Ishikawa (cell line): Measurements from ENCODE around the gene ZNF280B.

Experiments used
- CREB1 ChIP-seq: IDR thresholded peaks from 2 replicates; pipeline ENCODE4 v1.6.1; 2012; ENCODE audit warnings: low read depth
- EGR1 ChIP-seq: IDR thresholded peaks from 2 replicates; pipeline ENCODE4 v1.6.1; 2012
- FOXM1 ChIP-seq: IDR thresholded peaks from 2 replicates; pipeline ENCODE4 v1.6.1; 2012; ENCODE audit warnings: low read depth, borderline replicate concordance
- NFIC ChIP-seq: IDR thresholded peaks from 2 replicates; pipeline ENCODE4 v1.6.1; 2012
- RAD21 ChIP-seq: IDR thresholded peaks from 2 replicates; pipeline ENCODE4 v1.6.1; 2012; ENCODE audit warnings: low read depth
- REST ChIP-seq: IDR thresholded peaks from 2 replicates; pipeline ENCODE4 v1.6.1; 2012; ENCODE audit warnings: low read depth, mild to moderate bottlenecking
- TAF1 ChIP-seq: IDR thresholded peaks from 2 replicates; pipeline ENCODE4 v1.6.1; 2012; ENCODE audit warnings: low read depth, mild to moderate bottlenecking
- YY1 ChIP-seq: IDR thresholded peaks from 2 replicates; pipeline ENCODE4 v1.6.1; 2012; ENCODE audit warnings: low read depth
- ZBTB7A ChIP-seq: IDR thresholded peaks from 2 replicates; pipeline ENCODE4 v1.6.1; 2012; ENCODE audit warnings: low read depth
- TF ChIP-seq, protein P1 (sequence below): IDR thresholded peaks from 2 replicates; pipeline ENCODE4 v1.6.1; 2012

ZNF280B gene

GRCh38 chr22:22449819-22450218 is 58.7 kb downstream of the ZNF280B start:
- TF ChIP-seq YY1 (no peak), FOXM1 (no peak)

GRCh38 chr22:22446517-22446916 is 62.0 kb downstream of the ZNF280B start:
- TF ChIP-seq EGR1, result no peak
- TF ChIP-seq, protein P1, sequence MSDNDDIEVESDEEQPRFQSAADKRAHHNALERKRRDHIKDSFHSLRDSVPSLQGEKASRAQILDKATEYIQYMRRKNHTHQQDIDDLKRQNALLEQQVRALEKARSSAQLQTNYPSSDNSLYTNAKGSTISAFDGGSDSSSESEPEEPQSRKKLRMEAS, result no peak
- no peak for TF ChIP-seq REST

DNA sequence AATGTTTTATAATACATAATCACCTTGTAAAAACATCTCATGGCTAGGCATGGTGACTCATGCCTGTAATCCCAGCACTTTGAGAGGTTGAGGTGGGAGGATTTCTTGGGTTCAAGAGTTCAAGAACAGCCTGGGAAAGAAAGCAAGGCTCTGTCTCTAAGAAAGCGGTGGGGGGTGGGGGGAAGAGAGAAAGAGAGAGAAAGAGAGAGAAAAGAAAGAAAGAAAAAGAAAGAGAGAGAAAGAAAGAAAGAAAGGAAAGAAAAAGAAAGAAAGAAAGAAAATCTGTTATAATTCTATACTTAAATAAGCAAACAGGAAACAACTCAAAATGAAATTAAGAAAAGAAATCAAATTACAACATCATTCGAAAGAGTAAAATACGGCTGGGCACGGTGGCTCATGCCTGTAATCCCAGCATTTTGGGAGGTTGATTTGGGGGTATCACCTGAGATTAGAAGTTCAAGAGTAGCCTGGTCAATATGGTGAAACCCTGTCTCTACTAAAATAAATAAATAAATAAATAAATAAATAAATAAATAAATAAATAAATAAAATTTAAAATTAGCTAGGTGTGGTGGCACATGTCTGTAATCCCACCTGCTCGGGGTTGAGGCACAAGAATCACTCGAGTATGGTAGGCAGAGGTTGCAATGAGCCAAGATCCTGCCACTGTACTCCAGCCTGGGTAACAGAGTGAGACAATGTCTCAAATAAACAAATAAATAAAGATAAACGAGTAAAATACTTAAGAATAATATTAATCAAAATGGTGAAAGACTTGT is 65.4 kb downstream of the ZNF280B start:
- TF ChIP-seq RAD21, result no peak
- no peak for TF ChIP-seq TAF1
- no peak for TF ChIP-seq REST
- TF ChIP-seq NFIC, result no peak

DNA sequence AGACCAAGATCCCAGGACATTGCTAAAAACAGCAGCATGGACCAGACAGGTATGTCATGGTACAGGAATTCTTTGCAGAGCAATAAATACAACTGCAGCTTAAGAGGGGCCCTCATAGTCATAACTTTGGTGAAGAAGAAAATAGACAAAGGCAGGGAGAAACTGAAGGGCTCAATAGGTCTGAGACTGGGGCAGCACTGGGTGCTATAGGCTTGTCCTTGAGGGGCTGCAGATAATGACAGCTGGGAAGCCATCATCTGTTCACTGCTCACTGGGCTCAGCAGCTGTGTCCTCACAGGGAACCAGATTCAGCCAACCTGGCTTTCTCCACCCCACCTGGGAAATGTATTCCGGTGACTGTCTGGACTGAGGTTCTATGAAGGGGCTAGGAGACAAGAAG is 68.4 kb downstream of the ZNF280B start:
- TF ChIP-seq ZBTB7A (no peak), NFIC (no peak), FOXM1 (no peak), RAD21 (no peak), TAF1 (no peak), CREB1 (no peak)
- TF ChIP-seq, protein P1, result no peak
